Measurements from ENCODE around the gene GJC2. TPM values are rescaled to one million over a fixed set of nuclear protein-coding genes. Genes with fewer than 3 reads are reported as not detected.

Gene GJC2
- total and polyA plus RNA-seq, 2 donors (not counting 3 experiments of a cell fraction or from before 2014, with no cell fraction given) = 0.58 to 1.2 TPM

GRCh38 chr1:228205526-228206436, 56.1 kb downstream of the GJC2 start:
- Histone ChIP-seq H3K9ac (replicated peaks; ENCODE audit: extremely low read depth, insufficient read depth, low read length) (no peak overlapping the region), H3K9me3 (replicated peaks; ENCODE audit: control insufficient read depth, insufficient read depth, low read length) (no peaks in the 10 kb centered on the region), H3K4me2 (ENCODE audit: insufficient read depth, low read length) (no peak overlapping the region), H3K79me2 (ENCODE audit: control insufficient read depth, insufficient read depth, low read length) (no peaks in the 10 kb centered on the region), H3K27ac (ENCODE audit: insufficient read depth, low read depth, low read length) (no peak overlapping the region), H3K9me1 (replicated peaks; ENCODE audit: control insufficient read depth, extremely low read depth, insufficient read depth, low read length) (no peaks in the 10 kb centered on the region), H2AFZ (ENCODE audit: low read depth, low read length) (no peak overlapping the region), H3K4me3 (replicated peaks in 1 of 3; ENCODE audit: insufficient read depth in 1 of 3, low read depth in 1 of 3, low read length in 3 of 3) (no peak overlapping the region), H3K36me3 (ENCODE audit: control insufficient read depth in 2 of 2, extremely low read depth in 1 of 2, insufficient read depth in 2 of 2, low read length in 2 of 2) (no peaks in the 10 kb centered on the region), H4K20me1 (replicated peaks; ENCODE audit: control insufficient read depth, extremely low read depth, insufficient read depth, low read length) (no peaks in the 10 kb centered on the region), H3K4me1 (ENCODE audit: control insufficient read depth, extremely low read depth, insufficient read depth, low read length) (no peaks in the 10 kb centered on the region), H3K27me3 (ENCODE audit: control insufficient read depth in 2 of 2, insufficient read depth in 2 of 2, low read length in 2 of 2) (peaks cover 0 to 2% of the 10 kb centered on the region in 2 experiments)
- FAIRE-seq = no peak
- DNase-seq (ENCODE audit: low read depth, low spot score) = no peak
- intact Hi-C loops (cut with micrococcal nuclease) (no loop called here), dilution Hi-C loops (cut with MboI; ENCODE audit: extremely low pct_ligation_motif_present, low sequenced_read_pairs) (no loop called here)
- CTCF ChIA-PET = no interaction called here
- no TSS peak for BruUV-seq (replicated peaks)
- TF ChIP-seq MYC (IDR thresholded peaks at IDR 0.05; ENCODE audit: low read depth, low read length) = no peak
- TF ChIP-seq, protein P1, sequence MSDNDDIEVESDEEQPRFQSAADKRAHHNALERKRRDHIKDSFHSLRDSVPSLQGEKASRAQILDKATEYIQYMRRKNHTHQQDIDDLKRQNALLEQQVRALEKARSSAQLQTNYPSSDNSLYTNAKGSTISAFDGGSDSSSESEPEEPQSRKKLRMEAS (IDR thresholded peaks at IDR 0.05; ENCODE audit: insufficient read depth, insufficient read length) = no peak
- TF ChIP-seq EZH2 (IDR thresholded peaks at IDR 0.05; ENCODE audit: borderline replicate concordance, low read depth, low read length, severe bottlenecking) = no peak
- no peak for TF ChIP-seq CTCF (IDR thresholded peaks at IDR 0.05; ENCODE audit: extremely low read depth in 1 of 2, insufficient read depth in 1 of 2, low read depth in 1 of 2, low read length in 2 of 2)
- no peak for TF ChIP-seq POLR2A (IDR thresholded peaks at IDR 0.05; ENCODE audit: low read depth, low read length)
- POLR2A ChIA-PET = no interaction called here

Measured in endothelial cell of umbilical vein (primary cell).